GM12878 (cell line): ENCODE results near the gene INHBE. TPM values are rescaled to one million over a fixed set of nuclear protein-coding genes. Genes with fewer than 3 reads are reported as not detected.
A peak's percentile ranks its signal among the peaks of the same experiment; 100 is the strongest.

ENCODE experiments used
- ATAC-seq: fragments of 200-7000 bp; cut with Tn5 transposase; 3 replicates; pipeline ENCODE4 v1.9.1; 2020; ENCODE audit warnings: mild to moderate bottlenecking, moderate library complexity
- BruUV-seq: library from RNA; stranded (reverse); fragments of 400-500 nt; replicated peaks from 2 replicates; lab custom pipeline; 2021; lab: Mats Ljungman, UMichigan
- CTCF ChIA-PET: fragments of 300-600 bp; sonication (Branson Sonifier 250); formaldehyde crosslinking; extraction: SDS; loops from one replicate; lab custom pipeline; 2021; ENCODE audit warnings: inconsistent platforms; lab: Yijun Ruan, JAX
- POLR2A ChIA-PET: fragments of 350-600 bp; formaldehyde crosslinking; extraction: SDS; loops from one replicate; lab custom pipeline; 2021; ENCODE audit warnings: inconsistent platforms; lab: Charles Lee
- RAD21 ChIA-PET: fragments of 300-600 bp; sonication (Branson Sonifier 250); formaldehyde crosslinking; loops from one replicate; lab custom pipeline; 2023; ENCODE audit warnings: antibody characterized with exemption; ENCODE audit not compliant: unreplicated experiment; lab: Charles Lee
- SMC1A ChIA-PET: fragments of 300-600 bp; sonication (Branson Sonifier 250); formaldehyde crosslinking; loops from one replicate; lab custom pipeline; 2023; ENCODE audit not compliant: unreplicated experiment, uncharacterized antibody; lab: Charles Lee
- DNase-seq: peaks from one replicate; pipeline ENCODE4 v3.0.0-alpha.2; 2011; ENCODE audit warnings: low read depth, low spot score
- FAIRE-seq: peaks from 3 replicates; lab custom pipeline; 2011; peaks lifted over from hg19 to GRCh38; lab: Jason Lieb, UNC
- H2AFZ ChIP-seq: 2 replicates; pipeline ENCODE4 v1.6.0; 2011; ENCODE audit warnings: low read depth, low read length, control low read depth; ENCODE audit not compliant: control insufficient read depth
- H3K27ac ChIP-seq: 2 replicates; pipeline ENCODE4 v1.5.1; 2011; ENCODE audit warnings: control low read depth; ENCODE audit not compliant: control insufficient read depth, insufficient read depth
- H3K27me3 ChIP-seq, 2 experiments: replicated peaks in 1 of 2; 2 replicates each; pipeline versions ENCODE4 v1.6.0 to v1.6.1; 2011; ENCODE audit warnings: low read length in 1 of 2; ENCODE audit not compliant: control insufficient read depth in 2 of 2, insufficient read depth in 2 of 2
- H3K36me3 ChIP-seq, 2 experiments: 2 replicates each; pipeline ENCODE4 v1.5.1; 2011; ENCODE audit warnings: low read length in 1 of 2; ENCODE audit not compliant: control insufficient read depth in 2 of 2, insufficient read depth in 2 of 2
- H3K4me1 ChIP-seq: 2 replicates; pipeline ENCODE4 v1.6.1; 2011; ENCODE audit warnings: mild to moderate bottlenecking, low read length, moderate library complexity, mixed read lengths; ENCODE audit not compliant: control insufficient read depth, insufficient read depth
- H3K4me2 ChIP-seq: 2 replicates; pipeline ENCODE4 v1.6.0; 2011; ENCODE audit warnings: control low read depth; ENCODE audit not compliant: control insufficient read depth, insufficient read depth
- H3K4me3 ChIP-seq: fragments of 200-600 bp; sonication (generic); 2 replicates; pipeline ENCODE4 v1.5.1; 2016
- H3K79me2 ChIP-seq: 2 replicates; pipeline ENCODE4 v1.6.0; 2011; ENCODE audit warnings: low read length; ENCODE audit not compliant: control insufficient read depth, insufficient read depth
- H3K9ac ChIP-seq: 2 replicates; pipeline ENCODE4 v1.8.0; 2011; ENCODE audit warnings: low read length, control low read depth, mixed read lengths; ENCODE audit not compliant: control insufficient read depth, insufficient read depth
- H3K9me3 ChIP-seq: replicated peaks from 3 replicates; pipeline ENCODE4 v1.5.1; 2011; ENCODE audit warnings: mild to moderate bottlenecking, low read length; ENCODE audit not compliant: control insufficient read depth, insufficient read depth
- H4K20me1 ChIP-seq: 2 replicates; pipeline ENCODE4 v1.6.0; 2011; ENCODE audit not compliant: control insufficient read depth, insufficient read depth
- ATF2 ChIP-seq: IDR thresholded peaks from 2 replicates; pipeline ENCODE4 v1.6.1; 2012; ENCODE audit warnings: low read length, inconsistent platforms
- BHLHE40 ChIP-seq, 2 experiments: fragments of 450-650 bp in 1 of 2; IDR thresholded peaks; 2 replicates each; pipeline ENCODE4 v1.6.1; 2011 to 2017; ENCODE audit warnings: low read depth in 2 of 2, borderline replicate concordance in 1 of 2, improper control_type of control experiment in 1 of 2, low read length in 1 of 2, mild to moderate bottlenecking in 1 of 2
- E2F8 ChIP-seq: fragments of 450-650 bp; IDR thresholded peaks from 2 replicates; pipeline ENCODE4 v1.6.1; 2018; ENCODE audit warnings: mild to moderate bottlenecking, low read depth, moderate library complexity; ENCODE audit not compliant: partially characterized antibody
- NKRF ChIP-seq: fragments of 450-650 bp; conservative IDR thresholded peaks from 2 replicates; pipeline ENCODE4 v1.6.1; 2017; ENCODE audit warnings: mild to moderate bottlenecking, moderate library complexity
- NR2F1 ChIP-seq: fragments of 450-650 bp; conservative IDR thresholded peaks from 2 replicates; pipeline ENCODE4 v1.6.1; 2017; ENCODE audit warnings: mild to moderate bottlenecking
- PAX5 ChIP-seq: IDR thresholded peaks from 2 replicates; pipeline ENCODE4 v1.6.1; 2011; ENCODE audit warnings: low read depth, low read length, borderline replicate concordance
- RAD51 ChIP-seq: fragments of 450-650 bp; IDR thresholded peaks from 2 replicates; pipeline ENCODE4 v1.6.1; 2016; ENCODE audit warnings: moderate library complexity, mild to moderate bottlenecking, inconsistent platforms
- SIX5 ChIP-seq: IDR thresholded peaks from 2 replicates; pipeline ENCODE4 v1.6.1; 2011; ENCODE audit warnings: mild to moderate bottlenecking, low read depth, low read length, moderate library complexity; ENCODE audit not compliant: severe bottlenecking
- ZBTB4 ChIP-seq: fragments of 450-650 bp; formaldehyde crosslinking; IDR thresholded peaks from 2 replicates; pipeline ENCODE4 v1.4.0; 2022; ENCODE audit warnings: mild to moderate bottlenecking, moderate library complexity
- ZNF217 ChIP-seq: fragments of 450-650 bp; IDR thresholded peaks from 2 replicates; pipeline ENCODE4 v1.6.1; 2017; ENCODE audit warnings: antibody characterized with exemption, mild to moderate bottlenecking
- WGBS: methylation state at CpG from one replicate; pipeline ENCODE4 v1.1.6; 2016; ENCODE audit warnings: low lambda C conversion rate; ENCODE audit not compliant: insufficient replicate concordance, insufficient coverage; ENCODE audit errors: missing lambda C conversion rate; 5-methylcytosine and 5-hydroxymethylcytosine counted together
- in situ Hi-C: fragments of 300-500 bp; cut with MboI; formaldehyde crosslinking; loops from 9 replicates; pipeline ENCODE4 v1.14.3; 2018; ENCODE audit warnings: mixed read lengths
- intact Hi-C: fragments of 100-400 bp; cut with micrococcal nuclease; formaldehyde crosslinking; loops from one replicate; pipeline ENCODE4 v1.14.2; 2022; ENCODE audit not compliant: unreplicated experiment
- polyA plus RNA-seq, 11 experiments: library from polyadenylated mRNA; depleted of rRNA in 4 of 11; unstranded in 6 of 11; stranded (reverse) in 5 of 11; fragments of >200 nt; fragmentation: Nextera tagmentation in 4 of 11; fragmentation: Illumina TruSeq in 1 of 11; extraction: Ambion mirVana in 4 of 11; extraction: Trizol in 1 of 11; gene quantifications; 1 replicate in 1 of 11; 2 replicates in 10 of 11; pipeline versions ENCODE4 v1.2.1 to v1.2.3, GENCODE V29; 2011 to 2016; ENCODE audit warnings: inconsistent platforms in 2 of 11, missing spikeins in 2 of 11, low read depth in 1 of 11
- total RNA-seq, 4 experiments: library from RNA; depleted of rRNA in 3 of 4; stranded (reverse); fragments of >200 nt in 3 of 4; fragmentation: Illumina TruSeq in 1 of 4; extraction: Trizol in 1 of 4; gene quantifications; 2 replicates each; pipeline versions ENCODE4 v1.2.1 to v1.2.3, GENCODE V29; 2013 to 2021

The INHBE gene
- total and polyA plus RNA-seq, 10 of the 15 experiments (the other 5 are each of a cell fraction or from before 2014, with no cell fraction given), result 0.09 to 2.5 (median 0.37) TPM

GRCh38 chr12:57477710-57478681 is 22.9 kb downstream of the INHBE start:
- Histone ChIP-seq H3K4me2 (peak overlapping the region; percentile 99), H3K27me3 (no peaks in the 10 kb centered on the region), H3K9me3 (no peaks in the 10 kb centered on the region), H3K36me3 (peaks cover 1 to 17% of the 10 kb centered on the region in 2 experiments), H3K4me1 (peaks cover 34% of the 10 kb centered on the region), H2AFZ (peak overlapping the region; percentile 76), H3K79me2 (peaks cover 44% of the 10 kb centered on the region), H4K20me1 (no peaks in the 10 kb centered on the region), H3K4me3 (peak overlapping the region; percentile 92), H3K27ac (peak overlapping the region; percentile 85), H3K9ac (peak overlapping the region; percentile 74)
- FAIRE-seq (no peak), ATAC-seq (peak; percentile 62), DNase-seq (peak; percentile 41)
- RAD21 ChIA-PET, result interaction anchor here (0.7 to 2.0 kb wide), 11 partner anchors 15 to 267 kb away, joined by 3 to 15 read pairs (median 4); partner anchors contain the start of genes DCTN2, DDIT3, GLI1 and INHBE
- POLR2A ChIA-PET, result interaction anchor here (0.6 to 2.5 kb wide), 13 partner anchors 8 to 267 kb away, joined by 3 to 16 read pairs (median 8); partner anchors contain the start of genes DDIT3, INHBE and TSPAN31
- BruUV-seq, result no TSS peak
- intact Hi-C loops (loop anchor here (5.0 to 10.0 kb wide), 2 partner anchors 44 to 277 kb away; partner anchors contain the start of genes CDK4, DDIT3, MARCHF9 and MBD6), in situ Hi-C loops (no loop called here)
- 10% methylated on average over 11 of the region's 12 CpGs for WGBS
- CTCF ChIA-PET, result interaction anchor here (0.7 to 8.1 kb wide), 14 partner anchors 8 to 264 kb away, joined by 3 to 114 read pairs (median 7); partner anchors contain the start of genes DDIT3, GLI1 and INHBE
- SMC1A ChIA-PET, result interaction anchor here (0.6 to 2.7 kb wide), 11 partner anchors 12 to 69 kb away, joined by 3 to 18 read pairs (median 8); partner anchors contain the start of genes DCTN2, DDIT3 and GLI1
- no peak for TF ChIP-seq ZNF217
- TF ChIP-seq NKRF, result no peak
- no peak for TF ChIP-seq PAX5
- no peak for TF ChIP-seq BHLHE40 (IDR thresholded peaks at IDR 0.05; ENCODE audit: borderline replicate concordance in 1 of 2, low read depth in 2 of 2, low read length in 1 of 2)
- no peak for TF ChIP-seq E2F8
- no peak for TF ChIP-seq ATF2
- TF ChIP-seq NR2F1, result peak; percentile 28; the same call in 1 of the 2 replicates
- TF ChIP-seq SIX5, result no peak
- no peak for TF ChIP-seq RAD51
- TF ChIP-seq ZBTB4, result no peak
